Chondrocyte (in vitro differentiated cells): ENCODE results near the gene BICC1. TPM values are rescaled to one million over a fixed set of nuclear protein-coding genes. Genes with fewer than 3 reads are reported as not detected.
A peak's percentile ranks its signal among the peaks of the same experiment; 100 is the strongest.

ENCODE experiments used
- DNase-seq: peaks from one replicate; pipeline ENCODE4 v3.0.0; 2021; ENCODE audit warnings: mixed read lengths, low spot score
- H3K27ac Mint-ChIP-seq: one replicate; pipeline ENCODE4 v1.8.0; 2021; ENCODE audit warnings: mild to moderate bottlenecking, moderate library complexity, mixed read lengths; ENCODE audit not compliant: unreplicated experiment
- H3K27me3 Mint-ChIP-seq: 2 replicates; pipeline ENCODE4 v1.8.0; 2021; ENCODE audit warnings: low read depth, mixed read lengths
- H3K36me3 Mint-ChIP-seq: 2 replicates; pipeline ENCODE4 v1.8.0; 2021; ENCODE audit warnings: low read depth, mixed read lengths
- H3K4me1 Mint-ChIP-seq: 2 replicates; pipeline ENCODE4 v1.8.0; 2021; ENCODE audit warnings: low read depth, mild to moderate bottlenecking, mixed read lengths
- H3K4me3 Mint-ChIP-seq: one replicate; pipeline ENCODE4 v1.8.0; 2021; ENCODE audit warnings: mild to moderate bottlenecking, moderate library complexity, mixed read lengths; ENCODE audit not compliant: unreplicated experiment
- H3K9me3 Mint-ChIP-seq: 2 replicates; pipeline ENCODE4 v1.8.0; 2021; ENCODE audit warnings: low read depth, mixed read lengths
- CTCF ChIP-seq: fragments of 200-600 bp; sonication (generic); IDR thresholded peaks from 2 replicates; pipeline ENCODE4 v1.5.0; 2021; ENCODE audit warnings: antibody characterized with exemption, mild to moderate bottlenecking, moderate library complexity
- total RNA-seq: library from RNA; stranded (reverse); gene quantifications from 3 replicates; pipeline ENCODE4 v1.2.1, GENCODE V29; 2021

BICC1 gene
- total RNA-seq, 1 donor from 2014 or later, result 32.4 TPM

- no peak for DNase-seq
- H3K4me3 Mint-ChIP-seq, result no peak overlapping the region
- no peaks in the 10 kb centered on the region for H3K9me3 Mint-ChIP-seq
- peaks cover 52% of the 10 kb centered on the region for H3K4me1 Mint-ChIP-seq
- no peak for TF ChIP-seq CTCF
- H3K36me3 Mint-ChIP-seq, result peaks cover 2% of the 10 kb centered on the region
- H3K27ac Mint-ChIP-seq, result peak overlapping the region; percentile 99
- H3K27me3 Mint-ChIP-seq, result no peaks in the 10 kb centered on the region
Measured at GRCh38 chr10:58741673-58742072, 229.0 kb downstream of the BICC1 start.

GRCh38 chr10:58742141-58742540 lies 229.5 kb downstream of the BICC1 start:
- DNase-seq, result no peak
- Mint-ChIP-seq H3K27ac (peak overlapping the region; percentile 99), H3K27me3 (no peaks in the 10 kb centered on the region), H3K36me3 (peaks cover 2% of the 10 kb centered on the region), H3K4me1 (peaks cover 54% of the 10 kb centered on the region), H3K9me3 (no peaks in the 10 kb centered on the region), H3K4me3 (no peak overlapping the region)
- no peak for TF ChIP-seq CTCF

- TF ChIP-seq CTCF, result no peak
- Mint-ChIP-seq H3K4me3 (peak overlapping the region; percentile 50), H3K36me3 (peaks cover 2% of the 10 kb centered on the region), H3K27ac (peak overlapping the region; percentile 99), H3K4me1 (peaks cover 54% of the 10 kb centered on the region), H3K27me3 (no peaks in the 10 kb centered on the region), H3K9me3 (no peaks in the 10 kb centered on the region)
- DNase-seq, result no peak
Measured at GRCh38 chr10:58743466-58744115, 230.9 kb downstream of the BICC1 start.

GRCh38 chr10:58746474-58747185 lies 234.0 kb downstream of the BICC1 start:
- Mint-ChIP-seq H3K36me3 (no peaks in the 10 kb centered on the region), H3K4me1 (peaks cover 57% of the 10 kb centered on the region), H3K27me3 (no peaks in the 10 kb centered on the region), H3K4me3 (no peak overlapping the region), H3K27ac (no peak overlapping the region), H3K9me3 (no peaks in the 10 kb centered on the region)
- no peak for TF ChIP-seq CTCF
- DNase-seq, result no peak

- Mint-ChIP-seq H3K36me3 (no peaks in the 10 kb centered on the region), H3K27ac (no peak overlapping the region), H3K4me3 (no peak overlapping the region), H3K9me3 (no peaks in the 10 kb centered on the region), H3K4me1 (peaks cover 54% of the 10 kb centered on the region), H3K27me3 (no peaks in the 10 kb centered on the region)
- no peak for TF ChIP-seq CTCF
- no peak for DNase-seq
Measured at GRCh38 chr10:58747687-58748086, 235.0 kb downstream of the BICC1 start.
